ENCODE data around the gene PARK7. TPM values are rescaled to one million over a fixed set of nuclear protein-coding genes. Genes with fewer than 3 reads are reported as not detected.

Gene PARK7
- total RNA-seq, 1 experiment from 2014 or later: 370 TPM

DNA sequence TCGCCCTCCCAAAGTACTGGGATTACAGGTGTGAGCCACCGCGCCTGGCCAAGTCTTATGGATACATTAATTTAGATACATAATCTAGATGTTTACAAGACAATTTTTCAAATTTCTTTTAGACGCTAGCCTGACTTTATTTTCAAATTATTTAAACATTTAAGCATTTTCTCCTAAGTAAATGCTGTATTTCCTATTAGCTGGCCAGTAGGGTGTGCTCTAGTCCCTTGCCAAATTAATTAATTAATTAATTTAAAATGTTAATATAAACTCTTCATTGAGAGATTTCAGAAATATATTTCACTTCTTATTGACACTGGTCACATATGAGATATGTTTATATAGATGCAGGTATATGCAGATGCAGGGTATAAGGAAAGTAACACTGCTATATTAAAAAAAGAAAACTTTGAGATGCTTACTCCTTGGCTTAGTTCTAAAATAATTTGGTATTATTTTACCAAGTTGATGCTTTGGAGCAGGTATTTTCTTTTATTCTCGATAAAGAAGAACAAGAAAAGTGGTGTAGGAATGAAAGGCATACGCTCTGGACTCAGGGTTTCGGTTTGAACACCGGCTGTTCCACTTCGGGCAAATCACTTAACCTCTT, 69.8 kb downstream of the PARK7 start:
- no peaks in the 10 kb centered on the region for H3K36me3 ChIP-seq (ENCODE audit: control insufficient read depth in 1 of 2, insufficient read depth in 2 of 2, low read length in 2 of 2)
- ChIA-PET POLR2A (interaction anchor here (0.6 to 2.6 kb wide), 13 partner anchors 9 to 166 kb away, joined by 3 to 11 read pairs (median 4); no protein-coding TSS in a partner anchor), RAD21 (ENCODE audit: low non-redundant PET in 1 of 2, low total read pairs in 2 of 2, uncharacterized antibody in 2 of 2, unreplicated experiment in 2 of 2) (interaction anchor here (0.6 to 1.1 kb wide), 2 partner anchors 67 to 283 kb away, joined by 3 read pairs; no protein-coding TSS in a partner anchor), CTCF (interaction anchor here (0.9 to 3.9 kb wide), 13 partner anchors 9 to 285 kb away, joined by 3 to 22 read pairs (median 5); no protein-coding TSS in a partner anchor)
- peaks cover 19% of the 10 kb centered on the region for H3K79me2 ChIP-seq (ENCODE audit: insufficient read depth, low read length)
- ATAC-seq: no peak
- no peak overlapping the region; the same call in 1 of the 2 replicates for H3K9ac ChIP-seq (ENCODE audit: low read length)
- H3K27ac ChIP-seq (ENCODE audit: low read depth, low read length): peak overlapping the region; percentile 14
- H4K20me1 ChIP-seq (ENCODE audit: insufficient read depth): no peaks in the 10 kb centered on the region
- no peak for DNase-seq (ENCODE audit: low read depth, low spot score)
- intact Hi-C loops (cut with micrococcal nuclease): loop anchor here (1.0 kb wide), 1 partner anchor 283 kb away; no protein-coding TSS in a partner anchor
- peaks cover 57 to 87% of the 10 kb centered on the region in 2 experiments for H3K4me1 ChIP-seq (ENCODE audit: control insufficient read depth in 1 of 2, insufficient read depth in 2 of 2, low read length in 2 of 2)
- H2AFZ ChIP-seq (ENCODE audit: low read depth, low read length, poor library complexity, severe bottlenecking): no peak overlapping the region
- no TSS peak for BruUV-seq (replicated peaks)
- no peaks in the 10 kb centered on the region for H3K9me2 ChIP-seq (ENCODE audit: insufficient read depth)
- no peak overlapping the region for H3K4me2 ChIP-seq (ENCODE audit: low read length)
- H3K4me3 ChIP-seq (replicated peaks in 1 of 2; ENCODE audit: low read depth in 1 of 2, low read length in 2 of 2): no peak overlapping the region
- H3K9me3 ChIP-seq (ENCODE audit: control insufficient read depth in 1 of 2, insufficient read depth in 1 of 2, low read depth in 1 of 2, low read length in 2 of 2): no peaks in the 10 kb centered on the region
- TF ChIP-seq, protein P1, sequence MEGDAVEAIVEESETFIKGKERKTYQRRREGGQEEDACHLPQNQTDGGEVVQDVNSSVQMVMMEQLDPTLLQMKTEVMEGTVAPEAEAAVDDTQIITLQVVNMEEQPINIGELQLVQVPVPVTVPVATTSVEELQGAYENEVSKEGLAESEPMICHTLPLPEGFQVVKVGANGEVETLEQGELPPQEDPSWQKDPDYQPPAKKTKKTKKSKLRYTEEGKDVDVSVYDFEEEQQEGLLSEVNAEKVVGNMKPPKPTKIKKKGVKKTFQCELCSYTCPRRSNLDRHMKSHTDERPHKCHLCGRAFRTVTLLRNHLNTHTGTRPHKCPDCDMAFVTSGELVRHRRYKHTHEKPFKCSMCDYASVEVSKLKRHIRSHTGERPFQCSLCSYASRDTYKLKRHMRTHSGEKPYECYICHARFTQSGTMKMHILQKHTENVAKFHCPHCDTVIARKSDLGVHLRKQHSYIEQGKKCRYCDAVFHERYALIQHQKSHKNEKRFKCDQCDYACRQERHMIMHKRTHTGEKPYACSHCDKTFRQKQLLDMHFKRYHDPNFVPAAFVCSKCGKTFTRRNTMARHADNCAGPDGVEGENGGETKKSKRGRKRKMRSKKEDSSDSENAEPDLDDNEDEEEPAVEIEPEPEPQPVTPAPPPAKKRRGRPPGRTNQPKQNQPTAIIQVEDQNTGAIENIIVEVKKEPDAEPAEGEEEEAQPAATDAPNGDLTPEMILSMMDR (IDR thresholded peaks at IDR 0.05 in 2 of 3, conservative IDR thresholded peaks at IDR 0.05 in 1 of 3; ENCODE audit: borderline replicate concordance in 1 of 3, insufficient read depth in 1 of 3, low read depth in 2 of 3, low read length in 2 of 3): peak; percentile 55 to 63 (median 61); a peak in 5 of 6 replicates
- 0 out of 2 replicates have a peak, but pooled peaks have one; percentile 18 for TF ChIP-seq SP1 (IDR thresholded peaks at IDR 0.05; ENCODE audit: low read depth)
- TF ChIP-seq EGR1 (IDR thresholded peaks at IDR 0.05; ENCODE audit: low read depth): no peak
- TF ChIP-seq JUND (IDR thresholded peaks at IDR 0.05): 0 out of 2 replicates have a peak, but pooled peaks have one; percentile 9
- peak; percentile 89 for TF ChIP-seq RAD21 (IDR thresholded peaks at IDR 0.05; ENCODE audit: low read depth)
- no peaks in the 10 kb centered on the region for H3K27me3 ChIP-seq (ENCODE audit: insufficient read depth, low read length)
